Transverse colon (tissue), 4 donors: ENCODE results near the gene CYB561D2. TPM values are rescaled to one million over a fixed set of nuclear protein-coding genes. Genes with fewer than 3 reads are reported as not detected.

Experiments
- DNase-seq: peaks from one replicate; pipeline ENCODE4 v3.0.0-alpha.2; 2019
- H3K27ac ChIP-seq, 4 donors: fragments of 200-600 bp; sonication (generic); 2 replicates each; pipeline ENCODE4 v1.5.1; 2016 to 2018; ENCODE audit warnings: inconsistent platforms in 4 of 4
- H3K27me3 ChIP-seq: fragments of 200-600 bp; sonication (generic); 2 replicates; pipeline ENCODE4 v1.5.1; 2017; ENCODE audit warnings: inconsistent platforms
- H3K36me3 ChIP-seq, 4 donors: fragments of 200-600 bp; sonication (generic); 2 replicates each; pipeline ENCODE4 v1.5.1; 2017 to 2019; ENCODE audit warnings: inconsistent platforms in 4 of 4
- H3K4me1 ChIP-seq, 4 donors: fragments of 200-600 bp; sonication (generic); 2 replicates each; pipeline ENCODE4 v1.5.1; 2017 to 2020; ENCODE audit warnings: inconsistent platforms in 4 of 4
- H3K4me3 ChIP-seq, 4 donors: fragments of 200-600 bp; sonication (generic); 1 replicate in 1 of 4; 2 replicates in 3 of 4; pipeline versions ENCODE4 v1.5.1 to v1.6.1; 2017 to 2019; ENCODE audit warnings: inconsistent platforms in 4 of 4
- H3K9me3 ChIP-seq, 2 donors: fragments of 200-600 bp; sonication (generic); 2 replicates each; pipeline ENCODE4 v1.5.1; 2017 to 2019; ENCODE audit warnings: inconsistent platforms in 2 of 2
- CTCF ChIP-seq, 5 experiments: fragments of 200-600 bp in 3 of 5; fragments of 450-650 bp in 2 of 5; sonication (generic) in 3 of 5; IDR thresholded peaks; 1 replicate in 2 of 5; 2 replicates in 3 of 5; pipeline ENCODE4 v1.5.1; 2016 to 2017; ENCODE audit warnings: antibody characterized with exemption in 5 of 5, inconsistent platforms in 3 of 5, mild to moderate bottlenecking in 2 of 5, moderate library complexity in 1 of 5
- EP300 ChIP-seq: sonication (generic); formaldehyde crosslinking; IDR thresholded peaks from one replicate; pipeline ENCODE4 v1.6.1; 2017; ENCODE audit warnings: antibody characterized with exemption, low read depth
- POLR2A ChIP-seq: fragments of 450-650 bp; IDR thresholded peaks from one replicate; pipeline ENCODE4 v1.6.1; 2016; ENCODE audit warnings: antibody characterized with exemption, mild to moderate bottlenecking, moderate library complexity
- POLR2AphosphoS5 ChIP-seq, 3 donors: sonication (generic); formaldehyde crosslinking; IDR thresholded peaks; one replicate each; pipeline ENCODE4 v1.6.1; 2016; ENCODE audit warnings: antibody characterized with exemption in 3 of 3
- WGBS, 2 donors: methylation state at CpG; one replicate each; pipeline ENCODE4 v1.1.5; 2018; ENCODE audit warnings: low coverage in 1 of 2; 5-methylcytosine and 5-hydroxymethylcytosine counted together
- in situ Hi-C, 4 donors: fragments of 200-750 bp; cut with MboI; loops; one replicate each; pipeline versions ENCODE4 v1.15.0 to v1.15.1; 2017; ENCODE audit warnings: low sequenced_read_pairs in 3 of 4, low pct_ligation_motif_present in 1 of 4, low pct_unique_long_range_greater_than_20kb in 1 of 4
- intact Hi-C: fragments of 100-400 bp; cut with DNase I; formaldehyde crosslinking; loops from one replicate; pipeline ENCODE4 v1.15.1; 2023; ENCODE audit warnings: low total_unique reads
- total RNA-seq, 4 donors: library from RNA; depleted of rRNA; stranded (reverse); fragments of >200 nt; gene quantifications; one replicate each; pipeline ENCODE4 v1.1.0, GENCODE V29; 2016

CYB561D2 gene
- total RNA-seq, 4 donors from 2014 or later, result 23.7 to 53.9 (median 35.6) TPM

- no peak overlapping the region for H3K4me3 ChIP-seq
- H3K9me3 ChIP-seq, result no peaks in the 10 kb centered on the region
- H3K27ac ChIP-seq, result no peak overlapping the region
- DNase-seq, result no peak
- in situ Hi-C loops, result no loop called here
- no peaks in the 10 kb centered on the region for H3K36me3 ChIP-seq
- H3K27me3 ChIP-seq, result no peaks in the 10 kb centered on the region
- 87% methylated on average over 17 of the region's 17 CpGs; no CpG with 5 or more reads in 1 of the 2 donors for WGBS, 2 donors
- no peak for TF ChIP-seq POLR2AphosphoS5 (IDR thresholded peaks at IDR 0.05)
- intact Hi-C loops, result no loop called here
- no peaks in the 10 kb centered on the region for H3K4me1 ChIP-seq
These were observed 29.9 kb downstream of the CYB561D2 start for GRCh38 chr3:50380405-50381085.

- intact Hi-C loops (no loop called here), in situ Hi-C loops (no loop called here)
- Histone ChIP-seq H3K4me1 (no peaks in the 10 kb centered on the region), H3K36me3 (no peaks in the 10 kb centered on the region), H3K27ac (no peak overlapping the region), H3K4me3 (no peak overlapping the region), H3K27me3 (no peaks in the 10 kb centered on the region), H3K9me3 (no peaks in the 10 kb centered on the region)
- WGBS, 2 donors, result 85% methylated on average over 4 of the region's 4 CpGs; no CpG with 5 or more reads in 1 of the 2 donors
- no peak for DNase-seq
- no peak for TF ChIP-seq CTCF (IDR thresholded peaks at IDR 0.05)
- no peak for TF ChIP-seq EP300
- TF ChIP-seq POLR2A, result no peak
- no peak for TF ChIP-seq POLR2AphosphoS5 (IDR thresholded peaks at IDR 0.05)
These were observed 30.7 kb downstream of the CYB561D2 start for GRCh38 chr3:50381383-50381782.

GRCh38 chr3:50382722-50383121, 32.1 kb downstream of the CYB561D2 start:
- DNase-seq, result no peak
- Histone ChIP-seq H3K27ac (no peak overlapping the region), H3K4me3 (no peak overlapping the region), H3K4me1 (no peaks in the 10 kb centered on the region), H3K36me3 (no peaks in the 10 kb centered on the region), H3K9me3 (no peaks in the 10 kb centered on the region), H3K27me3 (no peaks in the 10 kb centered on the region)
- no peak for TF ChIP-seq POLR2AphosphoS5 (IDR thresholded peaks at IDR 0.05)
- TF ChIP-seq CTCF (IDR thresholded peaks at IDR 0.05), result no peak
- TF ChIP-seq POLR2A, result no peak
- TF ChIP-seq EP300, result no peak
- intact Hi-C loops (no loop called here), in situ Hi-C loops (no loop called here)
- WGBS, 2 donors, result 91 to 93% methylated on average over 8 to 12 of the region's 12 CpGs

GRCh38 chr3:50383750-50384149, 33.1 kb downstream of the CYB561D2 start:
- TF ChIP-seq POLR2A (no peak), CTCF (IDR thresholded peaks at IDR 0.05) (no peak), EP300 (no peak), POLR2AphosphoS5 (IDR thresholded peaks at IDR 0.05) (no peak)
- no peak overlapping the region for H3K4me3 ChIP-seq
- WGBS, 2 donors, result 84% methylated on average over 6 of the region's 6 CpGs; no CpG with 5 or more reads in 1 of the 2 donors
- H3K4me1 ChIP-seq, result no peaks in the 10 kb centered on the region
- H3K9me3 ChIP-seq, result no peaks in the 10 kb centered on the region
- no peaks in the 10 kb centered on the region for H3K36me3 ChIP-seq
- H3K27me3 ChIP-seq, result no peaks in the 10 kb centered on the region
- no peak for DNase-seq
- in situ Hi-C loops, result no loop called here
- H3K27ac ChIP-seq, result no peak overlapping the region
- intact Hi-C loops, result no loop called here

GRCh38 chr3:50385754-50386153, 35.1 kb downstream of the CYB561D2 start:
- H3K9me3 ChIP-seq, result no peaks in the 10 kb centered on the region
- H3K4me1 ChIP-seq, result peaks cover under 1 to 3% (median 2%) of the 10 kb centered on the region in 4 donors
- in situ Hi-C loops, result no loop called here
- WGBS, 2 donors, result 80 to 90% methylated on average over 6 to 13 of the region's 13 CpGs
- intact Hi-C loops, result no loop called here
- no peak overlapping the region for H3K4me3 ChIP-seq
- H3K27ac ChIP-seq, result no peak overlapping the region
- no peak for DNase-seq
- no peaks in the 10 kb centered on the region for H3K27me3 ChIP-seq
- TF ChIP-seq POLR2AphosphoS5 (IDR thresholded peaks at IDR 0.05) (no peak), CTCF (IDR thresholded peaks at IDR 0.05) (no peak), EP300 (no peak), POLR2A (no peak)
- no peaks in the 10 kb centered on the region for H3K36me3 ChIP-seq
